K562 (cell line): Measurements from ENCODE around the gene DDX20. TPM values are rescaled to one million over a fixed set of nuclear protein-coding genes. Genes with fewer than 3 reads are reported as not detected.

Experiments used
- CBX1 ChIP-seq: sonication (generic); IDR thresholded peaks from 2 replicates; pipeline ENCODE4 v1.6.1; 2016; ENCODE audit warnings: antibody characterized with exemption, low read depth, mild to moderate bottlenecking
- HOMEZ ChIP-seq: fragments of 250-450 bp; sonication (Bioruptor Pico); IDR thresholded peaks from 2 replicates; pipeline ENCODE4 v1.4.0; 2020; ENCODE audit warnings: mild to moderate bottlenecking, moderate library complexity
- KDM5B ChIP-seq: fragments of 200-600 bp; sonication (generic); IDR thresholded peaks from 2 replicates; pipeline ENCODE4 v1.6.1; 2012; ENCODE audit warnings: low read depth, mild to moderate bottlenecking, moderate library complexity, low read length, control low read depth, inconsistent platforms; ENCODE audit not compliant: insufficient replicate concordance
- NCOA6 ChIP-seq: fragments of 450-650 bp; IDR thresholded peaks from 2 replicates; pipeline ENCODE4 v1.6.1; 2017; ENCODE audit warnings: mild to moderate bottlenecking
- RFX1 ChIP-seq: fragments of 450-650 bp; IDR thresholded peaks from 2 replicates; pipeline ENCODE4 v1.6.1; 2016; ENCODE audit warnings: mild to moderate bottlenecking, moderate library complexity
- SAFB ChIP-seq: fragments of 200-400 bp; formaldehyde crosslinking; IDR thresholded peaks from 2 replicates; pipeline ENCODE4 v1.6.1; 2017; ENCODE audit warnings: low read depth, low read length, borderline replicate concordance
- ZNF561 ChIP-seq: fragments of 450-650 bp; formaldehyde crosslinking; conservative IDR thresholded peaks from 2 replicates; pipeline ENCODE4 v1.4.0; 2020; ENCODE audit warnings: mild to moderate bottlenecking, moderate library complexity
- polyA plus RNA-seq, 8 experiments: library from polyadenylated mRNA; depleted of rRNA in 4 of 8; stranded (reverse) in 5 of 8; unstranded in 3 of 8; fragments of >200 nt; fragmentation: Nextera tagmentation in 2 of 8; fragmentation: Illumina TruSeq in 1 of 8; extraction: Ambion mirVana in 2 of 8; extraction: Trizol in 1 of 8; gene quantifications; 2 replicates each; pipeline versions ENCODE4 v1.2.1 to v1.2.3, GENCODE V29; 2011 to 2014; ENCODE audit warnings: inconsistent platforms in 1 of 8, missing spikeins in 1 of 8
- total RNA-seq, 7 experiments: library from RNA; depleted of rRNA in 6 of 7; stranded (reverse); fragments of >200 nt in 6 of 7; fragmentation: Illumina TruSeq in 2 of 7; extraction: Trizol in 2 of 7; gene quantifications; 2 replicates each; pipeline versions ENCODE4 v1.2.1 to v1.2.3, GENCODE V29; 2011 to 2021; ENCODE audit warnings: low replicate concordance in 1 of 7
- TF ChIP-seq, protein P1 (sequence below): sonication (generic); formaldehyde crosslinking; IDR thresholded peaks from 2 replicates; pipeline ENCODE4 v1.8.0; 2022; ENCODE audit warnings: missing genetic modification reagents, mild to moderate bottlenecking, moderate library complexity, borderline replicate concordance
- TF ChIP-seq, protein P2 (sequence below): IDR thresholded peaks from 2 replicates; pipeline ENCODE4 v1.6.1; 2011; ENCODE audit warnings: borderline replicate concordance, low read depth, mild to moderate bottlenecking, moderate library complexity, low read length; ENCODE audit not compliant: insufficient read depth, poor library complexity, severe bottlenecking

The DDX20 gene
- total and polyA plus RNA-seq, 9 of the 15 experiments (the other 6 are each of a cell fraction or from before 2014, with no cell fraction given) = 8.3 to 33.4 (median 24.5) TPM

DNA sequence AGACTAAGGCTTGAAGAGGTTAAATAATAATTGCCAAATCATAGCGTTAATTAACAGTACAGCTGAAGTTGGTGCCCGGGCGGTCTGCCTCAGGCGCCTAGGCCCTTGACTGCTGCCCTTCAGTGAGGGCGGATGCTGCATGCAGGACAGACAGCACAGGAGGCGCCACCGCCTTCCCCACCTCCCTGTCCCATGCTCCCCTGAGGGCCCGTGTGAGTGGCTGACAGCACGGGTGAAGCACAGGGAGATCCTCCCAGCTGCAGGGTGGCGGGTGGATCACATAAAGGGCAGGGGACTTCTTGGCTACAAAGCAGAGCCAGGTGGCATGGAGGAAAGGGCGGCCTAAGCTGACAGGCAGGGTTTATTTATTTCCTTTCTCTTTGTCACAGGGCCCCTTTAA, 49.1 kb downstream of the DDX20 start (continued):
- TF ChIP-seq, protein P1, sequence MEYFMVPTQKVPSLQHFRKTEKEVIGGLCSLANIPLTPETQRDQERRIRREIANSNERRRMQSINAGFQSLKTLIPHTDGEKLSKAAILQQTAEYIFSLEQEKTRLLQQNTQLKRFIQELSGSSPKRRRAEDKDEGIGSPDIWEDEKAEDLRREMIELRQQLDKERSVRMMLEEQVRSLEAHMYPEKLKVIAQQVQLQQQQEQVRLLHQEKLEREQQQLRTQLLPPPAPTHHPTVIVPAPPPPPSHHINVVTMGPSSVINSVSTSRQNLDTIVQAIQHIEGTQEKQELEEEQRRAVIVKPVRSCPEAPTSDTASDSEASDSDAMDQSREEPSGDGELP (CRISPR knock-in tag) = no peak
- TF ChIP-seq CBX1 (no peak), SAFB (no peak), HOMEZ (CRISPR knock-in tag) (no peak), NCOA6 (no peak), KDM5B (no peak), RFX1 (no peak), ZNF561 (CRISPR knock-in tag) (no peak)
- TF ChIP-seq, protein P2, sequence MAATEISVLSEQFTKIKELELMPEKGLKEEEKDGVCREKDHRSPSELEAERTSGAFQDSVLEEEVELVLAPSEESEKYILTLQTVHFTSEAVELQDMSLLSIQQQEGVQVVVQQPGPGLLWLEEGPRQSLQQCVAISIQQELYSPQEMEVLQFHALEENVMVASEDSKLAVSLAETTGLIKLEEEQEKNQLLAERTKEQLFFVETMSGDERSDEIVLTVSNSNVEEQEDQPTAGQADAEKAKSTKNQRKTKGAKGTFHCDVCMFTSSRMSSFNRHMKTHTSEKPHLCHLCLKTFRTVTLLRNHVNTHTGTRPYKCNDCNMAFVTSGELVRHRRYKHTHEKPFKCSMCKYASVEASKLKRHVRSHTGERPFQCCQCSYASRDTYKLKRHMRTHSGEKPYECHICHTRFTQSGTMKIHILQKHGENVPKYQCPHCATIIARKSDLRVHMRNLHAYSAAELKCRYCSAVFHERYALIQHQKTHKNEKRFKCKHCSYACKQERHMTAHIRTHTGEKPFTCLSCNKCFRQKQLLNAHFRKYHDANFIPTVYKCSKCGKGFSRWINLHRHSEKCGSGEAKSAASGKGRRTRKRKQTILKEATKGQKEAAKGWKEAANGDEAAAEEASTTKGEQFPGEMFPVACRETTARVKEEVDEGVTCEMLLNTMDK = no peak
